ENCODE measurements around the gene ELOF1. TPM values are rescaled to one million over a fixed set of nuclear protein-coding genes. Genes with fewer than 3 reads are reported as not detected.

Gene ELOF1
- total and polyA plus RNA-seq, 2 of the 4 experiments (the other 2 are of a cell fraction): 62.4 to 96.8 TPM

DNA sequence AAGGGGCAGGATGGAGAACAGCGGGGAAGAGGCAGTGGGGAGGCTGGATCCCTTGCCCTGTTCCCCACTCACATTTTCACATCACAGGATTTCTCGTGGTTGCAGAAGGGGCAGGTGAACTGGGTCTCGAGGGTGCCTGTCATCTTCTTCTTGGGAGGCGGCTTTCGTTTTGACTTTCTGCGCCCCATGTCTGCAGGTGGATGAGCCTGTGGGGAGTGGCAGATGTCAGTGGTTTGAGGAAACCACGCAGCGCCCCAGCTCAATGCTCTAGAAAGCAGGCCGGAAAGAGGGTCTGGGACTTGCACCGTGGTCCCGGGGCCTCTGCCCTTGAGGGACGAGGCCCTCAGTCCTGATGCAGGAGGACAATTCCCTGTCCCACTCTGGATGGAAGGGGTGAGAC lies 4.9 kb downstream of the ELOF1 start:
- dilution Hi-C loops (cut with HindIII; ENCODE audit: low sequenced_read_pairs, unreplicated experiment): no loop called here
- peaks cover 44% of the 10 kb centered on the region for H4K20me1 ChIP-seq (ENCODE audit: insufficient read depth, low read length)
- ChIA-PET POLR2A (ENCODE audit: unreplicated experiment) (no interaction called here), CTCF (no interaction called here)
- no peak overlapping the region for H3K9ac ChIP-seq (ENCODE audit: low read depth, low read length)
- H4K91ac ChIP-seq (ENCODE audit: insufficient read depth, low read depth, low read length): no peak overlapping the region
- peaks cover 44% of the 10 kb centered on the region for H3K36me3 ChIP-seq (ENCODE audit: control insufficient read depth, insufficient read depth, low read length)
- no peak overlapping the region for H4K8ac ChIP-seq (ENCODE audit: low read depth in 2 of 2, low read length in 2 of 2)
- no peak overlapping the region for H3K4me2 ChIP-seq (ENCODE audit: low read depth, low read length)
- TF ChIP-seq RFX5 (IDR thresholded peaks at IDR 0.05; ENCODE audit: low read depth, low read length) (no peak), POLR2A (IDR thresholded peaks at IDR 0.05; ENCODE audit: low read depth, low read length) (no peak), NFE2L2 (IDR thresholded peaks at IDR 0.05; ENCODE audit: low read depth, low read length) (no peak), MXI1 (IDR thresholded peaks at IDR 0.05; ENCODE audit: borderline replicate concordance, low read depth, low read length) (no peak), BHLHE40 (IDR thresholded peaks at IDR 0.05; ENCODE audit: low read depth, low read length) (no peak), MAFK (IDR thresholded peaks at IDR 0.05; ENCODE audit: low read depth, low read length) (no peak), RAD21 (IDR thresholded peaks at IDR 0.05; ENCODE audit: low read length) (no peak), MAZ (IDR thresholded peaks at IDR 0.05; ENCODE audit: borderline replicate concordance, low read depth, low read length) (no peak), RCOR1 (IDR thresholded peaks at IDR 0.05; ENCODE audit: insufficient replicate concordance, low read length) (no peak), CEBPB (IDR thresholded peaks at IDR 0.05; ENCODE audit: low read depth, low read length) (no peak), CHD1 (IDR thresholded peaks at IDR 0.05; ENCODE audit: low read depth, low read length) (no peak), SMC3 (IDR thresholded peaks at IDR 0.05; ENCODE audit: low read depth, low read length) (no peak), FOS (IDR thresholded peaks at IDR 0.05; ENCODE audit: low read depth, low read length) (no peak)
- TF ChIP-seq, protein P1, sequence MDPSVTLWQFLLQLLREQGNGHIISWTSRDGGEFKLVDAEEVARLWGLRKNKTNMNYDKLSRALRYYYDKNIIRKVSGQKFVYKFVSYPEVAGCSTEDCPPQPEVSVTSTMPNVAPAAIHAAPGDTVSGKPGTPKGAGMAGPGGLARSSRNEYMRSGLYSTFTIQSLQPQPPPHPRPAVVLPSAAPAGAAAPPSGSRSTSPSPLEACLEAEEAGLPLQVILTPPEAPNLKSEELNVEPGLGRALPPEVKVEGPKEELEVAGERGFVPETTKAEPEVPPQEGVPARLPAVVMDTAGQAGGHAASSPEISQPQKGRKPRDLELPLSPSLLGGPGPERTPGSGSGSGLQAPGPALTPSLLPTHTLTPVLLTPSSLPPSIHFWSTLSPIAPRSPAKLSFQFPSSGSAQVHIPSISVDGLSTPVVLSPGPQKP (IDR thresholded peaks at IDR 0.05; ENCODE audit: borderline replicate concordance, low read depth, low read length): no peak
- TF ChIP-seq, protein P2, sequence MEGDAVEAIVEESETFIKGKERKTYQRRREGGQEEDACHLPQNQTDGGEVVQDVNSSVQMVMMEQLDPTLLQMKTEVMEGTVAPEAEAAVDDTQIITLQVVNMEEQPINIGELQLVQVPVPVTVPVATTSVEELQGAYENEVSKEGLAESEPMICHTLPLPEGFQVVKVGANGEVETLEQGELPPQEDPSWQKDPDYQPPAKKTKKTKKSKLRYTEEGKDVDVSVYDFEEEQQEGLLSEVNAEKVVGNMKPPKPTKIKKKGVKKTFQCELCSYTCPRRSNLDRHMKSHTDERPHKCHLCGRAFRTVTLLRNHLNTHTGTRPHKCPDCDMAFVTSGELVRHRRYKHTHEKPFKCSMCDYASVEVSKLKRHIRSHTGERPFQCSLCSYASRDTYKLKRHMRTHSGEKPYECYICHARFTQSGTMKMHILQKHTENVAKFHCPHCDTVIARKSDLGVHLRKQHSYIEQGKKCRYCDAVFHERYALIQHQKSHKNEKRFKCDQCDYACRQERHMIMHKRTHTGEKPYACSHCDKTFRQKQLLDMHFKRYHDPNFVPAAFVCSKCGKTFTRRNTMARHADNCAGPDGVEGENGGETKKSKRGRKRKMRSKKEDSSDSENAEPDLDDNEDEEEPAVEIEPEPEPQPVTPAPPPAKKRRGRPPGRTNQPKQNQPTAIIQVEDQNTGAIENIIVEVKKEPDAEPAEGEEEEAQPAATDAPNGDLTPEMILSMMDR (conservative IDR thresholded peaks at IDR 0.05; ENCODE audit: low read depth, low read length): no peak
- TF ChIP-seq, protein P3, sequence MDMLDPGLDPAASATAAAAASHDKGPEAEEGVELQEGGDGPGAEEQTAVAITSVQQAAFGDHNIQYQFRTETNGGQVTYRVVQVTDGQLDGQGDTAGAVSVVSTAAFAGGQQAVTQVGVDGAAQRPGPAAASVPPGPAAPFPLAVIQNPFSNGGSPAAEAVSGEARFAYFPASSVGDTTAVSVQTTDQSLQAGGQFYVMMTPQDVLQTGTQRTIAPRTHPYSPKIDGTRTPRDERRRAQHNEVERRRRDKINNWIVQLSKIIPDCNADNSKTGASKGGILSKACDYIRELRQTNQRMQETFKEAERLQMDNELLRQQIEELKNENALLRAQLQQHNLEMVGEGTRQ (IDR thresholded peaks at IDR 0.05; ENCODE audit: low read depth, low read length): no peak
- no peak overlapping the region for H3K27ac ChIP-seq (ENCODE audit: insufficient read depth, low read length)
- no peaks in the 10 kb centered on the region for H3K27me3 ChIP-seq (ENCODE audit: control insufficient read depth, insufficient read depth, low read length)
- no peak overlapping the region for H3K4me3 ChIP-seq (ENCODE audit: insufficient read depth, low read depth, low read length)
- H2AFZ ChIP-seq (replicated peaks; ENCODE audit: low read length, poor library complexity): no peak overlapping the region
- no peak overlapping the region for H3K14ac ChIP-seq (replicated peaks; ENCODE audit: low read depth, low read length)
- H2BK5ac ChIP-seq (ENCODE audit: low read depth, low read length, poor library complexity, severe bottlenecking): no peak overlapping the region
- no peak overlapping the region for H2BK15ac ChIP-seq (ENCODE audit: low read depth, low read length)
- no peaks in the 10 kb centered on the region for H3K4me1 ChIP-seq (ENCODE audit: control insufficient read depth, insufficient read depth, low read length)
- in situ Hi-C loops (cut with MboI; ENCODE audit: low sequenced_read_pairs): no loop called here
- H3K18ac ChIP-seq (ENCODE audit: low read depth, low read length): no peak overlapping the region
- no peak overlapping the region for H3K56ac ChIP-seq (ENCODE audit: extremely low read depth, insufficient read depth, low read length)
- WGBS, 2 experiments (ENCODE audit: extremely low coverage in 2 of 2, insufficient read length in 1 of 2): 100% methylated on average over 2 of the region's 12 CpGs; no CpG with 5 or more reads in 1 of the 2 experiments
- H3K9me3 ChIP-seq (ENCODE audit: control insufficient read depth, insufficient read depth, low read length): no peaks in the 10 kb centered on the region
- intact Hi-C loops (cut with micrococcal nuclease): no loop called here
- peaks cover 11 to 47% of the 10 kb centered on the region in 2 experiments for H3K79me1 ChIP-seq (ENCODE audit: low read depth in 1 of 2, low read length in 2 of 2)
- H3K9me1 ChIP-seq (ENCODE audit: insufficient read depth, low read length): peaks cover 8% of the 10 kb centered on the region; the same call in 1 of the 2 replicates
- no peak overlapping the region for H2BK120ac ChIP-seq (ENCODE audit: low read depth, low read length)
- H4K5ac ChIP-seq (ENCODE audit: low read depth, low read length): no peak overlapping the region
- H2AK9ac ChIP-seq (replicated peaks; ENCODE audit: low read depth, low read length, poor library complexity): peak overlapping the region; percentile 16
- H3K23ac ChIP-seq (ENCODE audit: low read depth, low read length): no peak overlapping the region
- H2BK20ac ChIP-seq (ENCODE audit: low read depth, low read length): no peak overlapping the region
- no peak overlapping the region for H3K4ac ChIP-seq (ENCODE audit: low read depth, low read length)
- DNase-seq: no peak
- H2AK5ac ChIP-seq (ENCODE audit: low read depth, low read length): no peak overlapping the region
- BruUV-seq (replicated peaks): no TSS peak
- no peak for ATAC-seq (ENCODE audit: low read depth)
